Activated naive CD4-positive, alpha-beta T cell treated with anti-CD3 and anti-CD28 coated beads, Interleukin-2, amount 50 U/mL, for 16 hours (primary cell): Measurements from ENCODE around the gene ZNF276.
A peak's percentile ranks its signal among the peaks of the same experiment; 100 is the strongest.

Experiments used
- DNase-seq: peaks from one replicate; pipeline ENCODE4 v3.0.0-alpha.2; 2020

Gene ZNF276

DNA sequence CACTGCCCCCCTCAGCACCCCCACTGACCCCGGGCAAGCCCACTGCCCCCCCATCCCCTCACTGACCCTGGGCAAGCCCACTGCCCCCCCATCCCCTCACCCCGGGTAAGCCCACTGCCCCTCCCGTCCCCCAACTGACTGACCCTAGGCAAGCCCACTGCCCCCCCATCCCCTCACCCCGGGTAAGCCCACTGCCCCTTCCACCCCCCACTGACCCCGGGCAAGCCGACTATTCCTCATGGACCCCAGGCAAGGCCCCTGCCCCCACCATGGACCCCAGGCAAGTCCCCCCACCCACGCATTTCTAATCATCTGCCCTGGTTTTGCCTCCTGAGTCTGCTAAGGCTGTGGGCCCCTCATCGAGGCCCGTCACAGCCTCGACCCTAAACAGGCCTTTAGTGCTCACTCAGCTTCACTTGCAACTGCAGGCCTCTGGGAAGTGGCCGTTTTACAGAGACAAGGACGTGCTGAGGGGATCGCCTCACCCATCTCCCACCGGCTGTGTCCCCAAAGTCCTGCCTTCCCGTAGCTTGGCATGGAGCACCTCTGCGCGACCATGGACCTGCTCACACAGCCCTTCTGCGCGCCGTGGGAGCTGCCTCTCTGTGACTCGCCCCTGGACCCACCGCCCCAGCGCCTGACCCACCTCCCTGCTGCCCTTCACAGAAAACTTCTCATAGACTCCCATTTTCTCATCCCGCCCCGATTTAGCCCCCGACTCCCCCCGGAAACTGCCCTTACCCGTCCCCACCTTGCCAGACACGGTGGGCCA is 4.2 kb upstream of the ZNF276 start:
- DNase-seq, result no peak

DNA sequence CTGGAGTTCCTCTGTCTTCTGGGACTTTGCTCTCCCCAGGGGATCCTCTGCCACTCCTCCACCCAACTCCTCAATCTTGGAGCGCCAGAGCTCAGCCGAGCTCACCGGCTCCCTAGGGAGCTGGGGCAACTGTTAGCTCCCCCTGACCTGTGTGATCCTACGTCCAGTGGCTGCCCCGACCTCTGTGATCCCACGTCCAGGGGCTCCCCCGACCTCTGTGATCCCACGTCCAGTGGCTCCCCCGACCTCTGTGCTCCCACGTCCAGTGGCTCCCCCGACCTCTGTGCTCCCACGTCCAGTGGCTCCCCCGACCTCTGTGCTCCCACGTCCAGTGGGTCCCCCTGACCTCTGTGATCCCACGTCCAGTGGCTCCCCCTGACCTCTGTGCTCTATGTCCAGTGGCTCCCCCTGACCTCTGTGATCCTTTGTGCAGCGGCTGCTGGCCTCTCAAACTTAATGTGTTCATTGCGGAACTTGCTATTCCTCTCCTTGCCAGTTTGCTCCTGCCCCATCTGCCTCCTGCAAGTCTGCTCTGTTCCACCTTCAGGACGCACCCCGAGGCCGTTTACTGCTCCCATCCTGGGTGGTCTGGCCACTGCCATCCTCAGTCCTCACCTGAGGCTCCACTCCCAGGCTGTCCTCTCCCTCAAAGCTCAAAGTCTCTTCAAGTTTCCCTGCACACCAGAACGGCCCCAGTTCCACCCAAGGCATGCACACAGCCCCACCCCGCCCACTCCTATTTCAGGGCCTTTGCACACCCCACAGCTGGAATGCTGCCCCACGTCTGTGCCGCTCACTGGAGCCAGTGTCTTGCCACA is 3.4 kb upstream of the ZNF276 start:
- no peak for DNase-seq

DNA sequence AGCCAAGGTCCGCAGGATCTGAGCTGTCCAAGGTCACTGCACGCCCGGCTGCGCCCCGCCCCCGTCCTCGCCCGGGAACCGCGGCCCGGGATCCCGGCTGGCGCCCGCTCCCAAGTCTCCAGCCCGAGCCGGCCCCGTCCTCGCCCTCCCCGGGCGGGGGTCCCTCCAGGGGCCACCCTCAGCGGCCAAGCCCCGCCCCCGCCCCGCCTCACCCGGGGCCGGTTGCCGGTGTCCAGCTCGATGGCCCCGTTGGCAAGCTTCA is 855 bp upstream of the ZNF276 start:
- no peak for DNase-seq

DNA sequence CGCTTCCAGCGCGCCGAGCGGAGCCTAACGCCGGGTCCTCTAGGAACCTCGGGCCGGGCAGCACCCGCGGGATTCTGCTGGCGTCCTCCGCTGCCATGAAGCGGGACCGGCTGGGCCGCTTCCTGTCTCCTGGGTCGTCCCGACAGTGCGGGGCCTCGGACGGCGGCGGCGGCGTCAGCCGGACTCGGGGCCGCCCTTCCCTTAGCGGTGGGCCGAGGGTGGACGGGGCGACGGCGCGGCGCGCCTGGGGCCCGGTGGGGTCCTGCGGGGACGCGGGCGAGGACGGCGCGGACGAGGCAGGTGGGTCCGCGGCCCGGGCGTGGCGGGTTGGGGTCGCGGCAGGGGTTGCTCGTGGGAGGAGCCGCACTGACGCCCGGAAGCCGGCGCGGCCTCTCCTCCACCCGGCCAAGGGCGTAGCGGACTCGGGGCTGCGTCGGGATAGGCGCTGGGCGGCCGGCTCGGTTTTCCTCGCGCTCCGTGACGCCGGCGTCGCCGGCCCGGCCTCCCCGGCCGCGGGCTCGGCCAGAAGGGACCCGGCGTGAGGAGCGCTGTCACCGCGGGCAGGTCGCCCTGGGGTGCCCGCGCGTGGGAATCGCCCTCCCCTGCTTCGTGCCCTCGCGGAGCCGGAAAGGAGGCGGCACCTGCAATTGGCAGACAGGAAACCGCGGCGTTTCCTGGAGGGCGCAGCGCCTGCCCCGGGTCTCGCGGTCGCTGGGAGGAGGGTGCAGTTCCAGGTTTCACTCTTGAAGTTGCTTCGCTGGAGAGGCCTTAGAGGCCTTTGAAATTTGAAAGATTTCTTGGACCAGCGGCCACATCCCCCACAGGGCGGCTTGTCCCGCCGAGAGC is 432 bp downstream of the ZNF276 start:
- peak; percentile 81 for DNase-seq

DNA sequence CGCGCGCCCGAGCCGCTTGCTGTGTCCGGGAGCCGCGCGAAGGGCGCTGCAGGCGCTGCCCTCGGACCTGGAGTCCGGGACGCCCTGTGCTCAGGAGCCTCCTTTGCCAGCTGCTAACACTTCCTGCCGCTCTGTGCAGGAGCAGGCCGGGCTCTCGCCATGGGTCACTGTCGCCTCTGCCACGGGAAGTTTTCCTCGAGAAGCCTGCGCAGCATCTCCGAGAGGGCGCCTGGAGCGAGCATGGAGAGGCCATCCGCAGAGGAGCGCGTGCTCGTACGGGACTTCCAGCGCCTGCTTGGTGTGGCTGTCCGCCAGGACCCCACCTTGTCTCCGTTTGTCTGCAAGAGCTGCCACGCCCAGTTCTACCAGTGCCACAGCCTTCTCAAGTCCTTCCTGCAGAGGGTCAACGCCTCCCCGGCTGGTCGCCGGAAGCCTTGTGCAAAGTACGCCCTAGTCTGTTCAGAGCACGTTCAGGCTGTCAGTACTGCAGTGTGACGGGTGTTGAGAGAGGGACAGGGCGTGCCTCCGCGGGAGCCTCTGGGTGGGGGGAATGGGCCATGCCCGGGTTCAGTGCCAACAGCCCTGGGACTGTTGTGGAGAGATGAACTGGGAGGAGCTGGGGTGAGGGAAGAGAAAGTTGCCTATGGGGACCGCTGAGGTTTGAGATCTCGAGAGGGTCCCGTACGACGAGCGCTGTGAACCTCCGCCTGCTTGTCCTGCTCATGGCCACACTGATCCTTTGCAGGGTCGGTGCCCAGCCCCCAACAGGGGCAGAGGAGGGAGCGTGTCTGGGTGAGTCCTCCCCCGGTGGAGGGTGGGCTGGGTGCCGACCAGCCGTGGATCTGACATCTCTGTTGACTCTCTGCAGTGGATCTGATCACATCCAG is 1.3 kb downstream of the ZNF276 start:
- DNase-seq, result peak; percentile 63

DNA sequence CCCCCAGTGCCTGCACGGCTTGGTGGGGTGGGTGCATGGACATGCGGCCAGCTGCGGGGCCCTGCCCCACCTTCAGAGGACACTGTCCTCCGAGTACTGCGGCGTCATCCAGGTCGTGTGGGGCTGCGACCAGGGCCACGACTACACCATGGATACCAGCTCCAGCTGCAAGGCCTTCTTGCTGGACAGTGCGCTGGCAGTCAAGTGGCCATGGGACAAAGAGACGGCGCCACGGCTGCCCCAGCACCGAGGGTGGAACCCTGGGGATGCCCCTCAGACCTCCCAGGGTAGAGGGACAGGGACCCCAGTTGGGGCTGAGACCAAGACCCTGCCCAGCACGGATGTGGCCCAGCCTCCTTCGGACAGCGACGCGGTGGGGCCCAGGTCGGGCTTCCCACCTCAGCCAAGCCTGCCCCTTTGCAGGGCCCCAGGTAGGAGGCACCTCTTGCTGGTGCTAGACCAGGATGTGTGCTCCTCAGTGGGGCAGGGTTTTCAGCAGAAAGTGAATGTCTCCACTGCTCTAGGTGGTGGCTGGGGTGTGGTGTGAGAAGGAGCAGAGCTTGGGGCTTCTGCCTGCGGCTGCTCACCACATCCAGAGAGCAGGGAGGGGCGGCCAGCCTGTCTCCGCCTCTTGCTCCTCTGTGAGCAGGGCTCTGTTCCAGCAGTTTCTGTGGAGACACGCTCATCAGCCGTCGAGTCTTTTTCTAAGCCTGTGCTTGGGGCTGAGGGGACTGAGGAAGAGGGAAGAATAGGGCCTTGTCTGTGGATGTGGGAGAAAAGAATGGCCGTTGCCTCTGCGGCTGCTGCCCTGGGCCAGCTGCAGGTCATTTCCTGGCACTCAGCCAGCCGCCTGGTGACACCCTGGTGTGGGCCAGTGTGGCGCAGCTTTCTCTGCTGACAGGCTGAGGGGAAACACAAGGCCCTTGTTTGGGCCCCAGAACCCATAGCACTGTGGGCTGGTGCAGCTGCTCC is 2.2 kb downstream of the ZNF276 start:
- peak; percentile 60 for DNase-seq

DNA sequence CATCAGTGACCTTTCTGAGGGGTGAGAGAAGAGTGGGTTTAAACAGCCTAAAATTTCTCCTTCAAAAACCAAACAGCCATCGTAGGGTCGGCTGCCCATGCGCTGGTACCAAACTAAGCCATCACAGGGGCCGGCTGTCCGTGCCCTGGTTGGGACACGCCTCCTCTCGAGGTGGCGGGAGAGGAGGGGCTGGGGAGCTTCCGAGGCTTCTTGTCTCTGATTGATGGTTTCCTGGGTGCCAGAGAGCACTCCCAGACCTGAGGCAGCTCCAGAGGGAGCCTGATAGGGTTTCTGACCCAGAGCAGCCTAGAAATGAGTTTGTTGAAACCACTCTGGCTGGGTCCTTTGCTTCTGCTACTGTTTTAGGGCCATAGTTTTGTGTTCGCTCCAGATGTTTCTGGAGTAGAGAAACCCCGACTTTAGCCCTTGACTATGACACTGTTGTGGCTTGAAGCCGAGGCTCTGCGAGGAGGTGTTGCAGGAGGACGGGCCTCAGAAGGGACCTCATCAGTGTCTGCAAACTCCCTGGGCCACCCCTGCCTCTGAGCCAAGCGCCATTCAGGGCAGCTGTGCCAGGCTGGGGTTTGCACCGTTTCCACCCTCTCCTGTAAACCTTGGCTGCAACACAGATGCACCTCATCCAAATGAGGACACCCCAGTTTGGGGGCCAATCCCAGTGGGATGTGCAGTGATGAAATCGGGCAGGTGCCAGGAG is 6.2 kb downstream of the ZNF276 start:
- no peak for DNase-seq

DNA sequence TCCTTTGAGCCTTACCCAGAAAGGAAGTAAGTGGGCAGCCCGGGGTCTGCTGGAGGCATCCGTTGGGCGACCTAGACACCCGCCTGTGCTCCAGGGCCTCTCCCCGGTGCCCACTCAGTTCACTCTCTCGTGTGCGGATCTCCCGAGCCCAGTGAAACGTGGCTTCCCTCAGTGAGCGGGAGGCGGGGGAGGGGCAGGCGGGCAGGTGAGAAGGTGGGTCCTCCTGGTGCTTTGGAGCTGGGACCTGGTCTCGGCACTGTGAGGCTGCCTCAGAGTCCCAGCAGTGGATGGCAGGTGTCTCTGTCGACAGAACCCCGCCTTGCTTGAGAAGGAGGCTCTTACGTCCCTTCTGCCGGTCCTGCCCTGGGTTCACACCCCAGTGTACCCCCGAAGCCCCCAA is 8.0 kb downstream of the ZNF276 start:
- no peak for DNase-seq

DNA sequence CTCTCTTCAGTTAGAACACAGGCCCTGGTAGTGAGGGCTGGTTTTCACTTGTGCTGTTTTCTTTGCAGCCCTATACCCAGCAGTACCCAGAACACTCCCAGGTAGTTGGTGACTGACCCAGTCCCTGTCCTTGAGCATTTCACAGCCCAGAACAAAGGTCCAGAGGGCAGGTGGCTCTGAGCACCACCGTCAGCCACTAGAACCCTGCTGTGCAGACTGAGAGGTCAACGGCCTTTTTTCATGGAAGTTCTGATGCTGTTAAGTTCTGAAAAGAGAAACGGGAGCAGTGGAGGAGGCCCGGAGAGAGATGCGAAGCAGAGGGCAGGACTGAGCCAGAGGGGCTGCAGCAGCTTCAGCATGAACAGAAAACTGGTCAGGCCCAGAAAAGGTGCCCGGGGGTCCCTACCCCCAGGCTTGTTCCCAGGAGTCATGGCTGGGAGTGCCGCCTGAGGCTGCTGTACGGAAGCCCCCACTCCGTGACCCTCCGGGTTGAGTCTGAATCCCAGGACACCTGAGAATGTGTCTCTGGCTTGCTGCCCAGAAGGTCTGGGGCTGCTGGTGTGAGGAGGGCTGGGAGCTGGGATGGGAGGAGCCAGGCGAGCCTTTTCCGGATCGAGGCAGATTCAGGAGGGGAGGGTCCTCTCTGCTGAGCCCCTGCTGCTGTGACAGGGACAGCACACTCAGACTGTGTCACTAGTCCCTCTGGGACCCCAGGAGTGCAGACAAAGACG is 8.7 kb downstream of the ZNF276 start:
- no peak for DNase-seq

DNA sequence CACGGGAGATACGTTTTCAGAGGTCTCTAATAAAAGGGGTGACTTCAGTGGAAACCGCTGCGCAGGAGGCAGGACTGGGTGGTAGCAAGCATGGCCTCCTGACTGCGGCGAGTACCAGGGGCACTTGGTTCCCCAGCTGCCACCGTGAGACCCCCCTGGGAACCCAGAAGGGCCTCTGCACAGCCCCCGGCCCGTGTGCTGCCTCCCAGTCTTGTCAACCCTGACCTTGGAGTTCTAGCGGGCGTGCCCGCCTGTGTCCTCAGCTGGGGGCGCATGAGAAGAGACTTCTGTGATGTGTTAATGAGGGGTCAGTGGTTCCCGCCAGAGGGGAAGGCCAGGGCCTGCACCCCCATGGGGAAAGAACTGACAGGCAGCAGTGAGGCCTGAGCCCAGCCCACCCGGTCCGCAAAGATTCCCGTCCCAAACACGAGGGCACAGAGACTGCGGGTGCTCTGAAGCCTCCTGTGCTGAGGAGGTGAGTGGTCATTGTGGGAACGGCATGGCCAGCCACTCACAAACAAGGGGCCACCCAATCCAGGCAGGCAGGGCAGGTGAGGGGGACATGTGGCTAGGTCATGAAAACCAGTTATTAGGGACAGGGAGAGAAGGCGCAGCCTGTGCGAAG is 9.4 kb downstream of the ZNF276 start:
- DNase-seq, result no peak

DNA sequence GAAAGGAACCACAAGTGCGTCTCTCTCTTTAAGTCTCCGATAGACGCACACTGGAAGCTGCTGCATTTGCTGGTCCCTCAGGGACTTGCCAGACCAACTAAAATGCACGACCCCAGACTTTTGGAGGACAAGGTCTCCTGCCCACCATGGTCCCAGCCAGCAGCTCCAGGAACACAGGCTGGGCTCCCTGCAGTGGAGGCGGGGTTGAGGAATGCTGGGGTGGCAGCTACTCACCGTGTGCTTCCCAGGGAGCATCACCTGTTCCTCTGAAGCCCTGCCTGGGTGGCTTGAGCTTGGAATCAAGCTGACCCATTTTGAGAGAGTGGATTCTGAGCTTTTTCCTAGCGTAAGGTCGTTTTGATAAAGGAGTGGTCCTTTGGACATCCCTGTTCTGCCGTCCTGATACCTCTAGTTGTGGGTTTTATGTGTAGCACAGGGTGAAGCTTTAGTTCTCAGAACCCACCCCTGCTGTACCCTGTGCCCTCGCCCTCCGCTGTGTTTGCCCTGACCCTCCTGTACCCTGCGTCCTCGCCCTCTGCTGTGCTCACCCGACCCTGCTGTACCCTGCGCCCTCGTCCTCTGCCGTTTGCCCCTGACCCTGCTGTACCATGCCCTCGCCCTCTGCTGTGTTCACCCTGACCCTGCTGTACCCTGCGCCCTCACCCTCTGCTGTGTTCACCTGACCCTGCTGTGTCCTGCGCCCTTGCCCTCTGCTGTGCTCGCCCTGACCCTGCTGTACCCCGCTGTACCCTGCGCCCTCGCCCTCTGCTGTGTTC is 11.0 kb downstream of the ZNF276 start:
- DNase-seq, result no peak

DNA sequence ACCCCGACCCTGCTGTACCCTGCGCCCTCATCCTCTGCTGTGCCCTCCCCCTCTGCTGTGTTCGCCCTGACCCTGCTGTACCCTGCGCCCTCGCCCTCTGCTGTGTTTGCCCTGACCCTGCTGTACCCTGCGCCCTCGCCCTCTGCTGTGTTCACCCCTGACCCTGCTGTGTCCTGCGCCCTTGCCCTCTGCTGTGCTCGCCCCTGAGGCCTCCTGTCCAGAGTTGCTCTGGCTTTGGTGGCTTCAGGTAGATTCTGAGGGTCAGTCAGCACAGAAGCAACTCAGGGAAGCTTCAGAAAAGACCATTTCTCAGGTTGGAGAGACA is 11.5 kb downstream of the ZNF276 start:
- no peak for DNase-seq

DNA sequence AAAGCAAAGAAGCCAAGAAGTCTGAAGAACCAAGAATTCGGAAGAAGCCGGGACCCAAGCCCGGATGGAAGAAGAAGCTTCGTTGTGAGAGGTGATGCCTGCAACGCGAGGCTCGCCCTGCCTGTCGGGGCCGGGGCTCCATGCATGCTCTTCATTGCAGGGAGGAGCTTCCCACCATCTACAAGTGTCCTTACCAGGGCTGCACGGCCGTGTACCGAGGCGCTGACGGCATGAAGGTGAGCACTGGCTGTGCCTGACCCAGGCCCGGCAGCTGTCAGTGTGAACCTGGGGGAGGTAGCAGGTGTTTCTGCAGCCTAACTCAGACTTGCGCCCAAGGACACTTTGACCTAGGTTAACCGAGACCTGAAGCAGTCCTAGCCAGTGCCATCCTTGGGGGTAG is 12.0 kb downstream of the ZNF276 start:
- no peak for DNase-seq

DNA sequence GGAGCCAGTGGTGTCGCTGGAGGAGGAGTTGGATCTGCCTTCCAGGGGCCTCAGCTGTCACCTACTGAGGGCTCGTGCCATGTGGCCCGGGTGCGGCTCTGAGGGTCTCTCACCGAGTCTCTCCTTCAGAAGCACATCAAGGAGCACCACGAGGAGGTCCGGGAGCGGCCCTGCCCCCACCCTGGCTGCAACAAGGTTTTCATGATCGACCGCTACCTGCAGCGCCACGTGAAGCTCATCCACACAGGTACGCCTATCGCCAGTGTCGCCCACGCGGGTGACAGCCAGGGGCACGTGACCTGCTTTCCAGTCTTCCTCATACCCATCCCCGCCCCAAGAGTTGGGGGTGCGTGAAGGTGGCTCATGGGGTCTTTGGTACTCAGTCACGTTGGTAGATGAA is 12.5 kb downstream of the ZNF276 start:
- no peak for DNase-seq

DNA sequence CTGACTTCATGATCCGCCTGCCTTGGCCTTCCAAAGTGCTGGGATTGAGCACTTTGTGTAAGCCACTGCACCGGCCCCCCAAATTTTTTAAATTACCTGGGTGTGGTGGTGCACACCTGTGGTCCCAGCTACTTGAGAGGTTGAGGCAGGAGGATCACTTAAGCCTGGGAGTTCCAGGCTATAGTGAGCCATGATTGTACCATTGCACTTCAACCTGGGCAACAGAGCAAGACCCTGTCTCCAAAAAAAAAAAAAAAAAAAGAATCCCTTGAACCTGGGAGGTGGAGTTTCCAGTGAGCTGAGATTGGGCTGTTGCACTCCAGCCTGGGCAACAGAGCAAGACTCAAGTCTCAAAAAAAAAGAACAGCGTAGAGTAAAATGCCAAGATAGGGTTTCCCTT is 15.2 kb downstream of the ZNF276 start:
- DNase-seq, result no peak

DNA sequence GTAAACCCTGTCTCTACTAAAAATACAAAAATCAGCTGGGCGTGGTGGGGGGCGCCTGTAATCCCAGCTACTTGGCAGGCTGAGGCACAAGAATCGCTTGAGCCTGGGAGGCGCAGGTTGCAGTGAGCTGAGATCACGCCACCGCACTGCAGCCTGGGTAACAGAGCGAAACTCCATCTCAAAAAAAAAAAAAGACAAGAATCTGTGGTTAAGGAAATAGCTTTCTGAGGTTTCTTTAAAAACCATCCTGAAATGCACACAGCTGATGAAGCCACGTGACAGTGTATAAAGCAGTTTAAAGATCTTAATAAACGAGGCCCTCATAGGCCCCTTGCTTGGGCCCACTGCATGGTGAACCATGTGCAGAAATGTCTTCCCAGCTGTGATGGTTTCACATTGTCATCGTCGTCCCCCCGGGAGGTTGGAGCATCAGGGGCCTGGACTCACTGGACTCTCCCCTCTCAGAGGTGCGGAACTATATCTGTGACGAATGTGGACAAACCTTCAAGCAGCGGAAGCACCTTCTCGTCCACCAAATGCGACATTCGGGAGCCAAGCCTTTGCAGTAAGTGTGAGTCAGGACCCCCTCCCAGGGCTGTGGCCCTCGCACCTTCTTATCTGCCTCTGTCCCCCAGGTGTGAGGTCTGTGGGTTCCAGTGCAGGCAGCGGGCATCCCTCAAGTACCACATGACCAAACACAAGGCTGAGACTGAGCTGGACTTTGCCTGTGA is 16.2 kb downstream of the ZNF276 start:
- DNase-seq, result peak; percentile 48

DNA sequence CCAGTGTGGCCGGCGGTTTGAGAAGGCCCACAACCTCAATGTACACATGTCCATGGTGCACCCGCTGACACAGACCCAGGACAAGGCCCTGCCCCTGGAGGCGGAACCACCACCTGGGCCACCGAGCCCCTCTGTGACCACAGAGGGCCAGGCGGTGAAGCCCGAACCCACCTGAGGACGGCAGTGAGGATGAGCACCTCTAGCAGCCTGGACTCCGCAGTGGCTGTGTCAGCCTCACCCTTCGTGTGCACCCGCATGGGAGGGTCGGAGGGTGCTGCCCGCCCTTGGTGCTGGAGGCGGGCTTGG is 16.7 kb downstream of the ZNF276 start:
- DNase-seq, result no peak

DNA sequence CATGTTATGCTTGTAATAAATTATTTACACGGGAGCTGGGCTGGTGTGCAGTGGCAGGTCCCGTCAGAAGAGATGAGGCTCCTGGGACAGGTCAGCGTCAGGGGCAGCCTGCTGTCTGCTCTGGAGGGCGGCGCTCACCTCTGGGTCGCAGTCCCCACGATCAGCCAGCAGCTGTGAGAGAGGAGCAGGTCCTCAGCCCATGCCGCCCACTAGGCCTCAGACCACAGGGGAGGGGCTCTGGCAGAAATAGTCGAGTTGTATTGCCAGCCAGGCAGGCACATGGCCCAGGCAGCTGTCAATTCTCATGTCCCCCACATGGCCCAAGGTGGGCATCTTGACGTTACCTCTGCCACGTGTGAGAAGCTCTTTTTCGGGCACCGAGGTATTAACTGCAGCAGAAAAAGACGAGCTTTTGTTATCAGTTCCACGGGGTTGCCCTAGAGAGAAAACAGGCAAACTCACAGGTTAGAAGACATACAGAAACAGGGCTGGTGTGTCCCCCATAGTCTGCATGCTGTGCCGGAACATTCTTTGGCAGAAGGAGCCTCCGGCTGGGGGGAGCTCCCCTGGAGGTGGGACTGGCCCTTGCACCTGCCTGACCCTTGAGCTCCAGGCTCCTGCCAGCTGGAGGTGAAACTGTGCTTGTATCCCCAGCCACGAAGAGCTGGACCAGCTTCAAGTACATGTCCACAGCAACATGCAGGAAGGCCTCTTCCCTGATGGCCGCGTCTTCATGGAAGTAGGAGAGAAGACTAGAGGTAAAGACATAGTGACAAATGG is 17.4 kb downstream of the ZNF276 start:
- DNase-seq, result no peak
